ENCODE measurements around the gene CPED1.
"Not testable (repeated sequence)": the region's sequence is repeated elsewhere in the genome, so short reads cannot be mapped to it uniquely, and the experiment has no call there.

CPED1 gene

DNA sequence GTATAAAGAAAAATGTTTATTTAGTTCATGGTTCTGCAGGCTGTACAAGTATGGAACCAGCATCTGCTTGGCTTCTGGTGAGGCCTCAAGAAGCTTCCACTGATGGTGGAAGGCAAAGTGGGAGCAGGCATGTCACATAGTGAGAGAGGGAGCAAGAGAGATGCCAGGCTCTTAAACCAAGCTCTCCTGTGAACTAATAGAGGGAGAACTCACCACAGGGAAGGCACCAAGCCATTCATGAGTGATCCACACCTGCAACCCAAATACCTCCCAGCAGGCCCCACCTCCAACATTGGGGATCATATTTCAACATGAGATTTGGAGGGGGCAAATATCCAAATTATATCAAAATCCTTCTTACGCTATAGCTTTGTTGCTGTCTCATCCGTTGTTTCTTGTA, 113.1 kb downstream of the CPED1 start:
- no peak for DNase-seq

- DNase-seq: no peak
These were observed 114.1 kb downstream of the CPED1 start for GRCh38 chr7:121102619-121103018.

- no peak for DNase-seq
These were observed 114.6 kb downstream of the CPED1 start for GRCh38 chr7:121103086-121103485.

DNA sequence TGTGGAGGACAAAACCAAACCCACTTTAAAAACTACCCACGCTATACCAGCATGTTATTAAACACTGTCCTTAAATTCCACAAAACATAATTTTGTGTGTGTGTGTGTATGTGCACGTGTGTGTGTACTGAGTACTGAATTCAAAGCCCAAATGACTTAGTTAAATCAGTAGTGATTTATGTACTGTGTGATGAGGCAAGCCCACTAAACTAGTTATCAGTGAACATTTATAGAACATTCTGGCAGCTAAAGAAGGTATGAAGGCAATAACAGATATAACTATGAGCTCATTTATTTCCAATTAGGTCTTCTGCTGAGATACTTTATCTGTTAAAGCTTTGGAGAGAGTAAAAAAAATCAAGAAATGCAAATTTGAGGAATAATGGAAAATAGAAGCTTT, 115.1 kb downstream of the CPED1 start:
- DNase-seq: no peak

GRCh38 chr7:121105262-121105661, 116.8 kb downstream of the CPED1 start:
- no peak for DNase-seq

- DNase-seq: peak; percentile 19
These were observed 119.5 kb downstream of the CPED1 start for GRCh38 chr7:121107923-121108498.

- no peak for DNase-seq
These were observed 120.6 kb downstream of the CPED1 start for GRCh38 chr7:121109145-121109544.

DNA sequence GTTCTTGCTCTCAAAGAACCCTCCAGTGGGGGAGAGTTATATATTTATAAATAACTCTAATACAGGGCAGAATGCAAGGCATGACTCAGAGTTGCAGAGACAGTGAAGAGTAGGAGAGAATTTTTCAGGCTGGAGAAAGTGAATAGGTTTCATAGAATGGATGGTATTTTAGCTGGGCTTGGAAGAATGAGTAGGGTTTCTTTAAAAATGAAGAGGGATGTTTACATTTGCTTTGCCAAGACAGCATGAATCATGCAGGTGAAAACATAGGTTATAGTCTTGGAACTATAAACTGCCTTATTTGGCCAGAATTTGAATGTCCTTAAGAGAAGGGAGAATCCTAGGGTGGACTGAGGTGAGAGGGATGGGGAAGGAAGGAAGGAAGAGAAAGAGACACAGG, 124.8 kb downstream of the CPED1 start:
- no peak for DNase-seq

- DNase-seq: no peak
These were observed 127.9 kb downstream of the CPED1 start for GRCh38 chr7:121116396-121116795.

DNA sequence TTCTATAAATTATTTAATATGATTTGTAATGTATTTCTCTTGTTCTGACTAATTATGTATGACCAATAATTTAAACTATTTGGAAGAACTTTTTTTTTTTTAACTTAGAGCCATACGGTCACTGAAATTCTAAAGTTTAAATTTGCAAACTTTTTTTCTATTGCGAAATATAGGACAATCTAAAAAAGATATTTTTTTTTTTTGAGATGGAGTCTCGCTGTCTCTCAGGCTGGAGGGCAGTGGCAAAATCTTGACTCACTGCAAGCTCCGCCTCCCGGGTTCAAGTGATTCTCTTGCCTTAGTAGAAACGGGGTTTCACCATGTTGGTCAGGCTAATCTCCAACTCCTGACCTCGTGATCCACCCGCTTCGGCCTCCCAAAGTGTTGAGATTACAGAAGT, 130.5 kb downstream of the CPED1 start:
- DNase-seq: no peak

- no peak for DNase-seq
These were observed 134.5 kb downstream of the CPED1 start for GRCh38 chr7:121123032-121123431.

DNA sequence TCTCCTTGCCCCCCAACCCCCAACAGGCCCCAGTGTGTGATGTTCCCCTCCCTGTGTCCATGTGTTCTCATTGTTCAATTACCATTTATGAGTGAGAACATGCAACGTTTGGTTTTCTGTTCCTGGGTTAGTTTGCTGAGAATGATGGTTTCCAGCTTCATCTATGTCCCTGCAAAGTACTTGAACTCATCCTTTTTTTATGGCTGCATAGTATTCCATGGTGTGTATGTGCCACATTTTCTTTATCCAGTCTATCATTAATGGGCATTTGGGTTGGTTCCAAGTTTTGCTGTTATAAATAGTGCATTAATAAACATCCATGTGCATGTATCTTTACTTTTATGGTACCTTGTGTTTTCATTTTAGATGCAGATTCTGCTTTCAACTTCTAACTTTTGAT, 136.9 kb downstream of the CPED1 start:
- DNase-seq: not testable (repeated sequence)

DNA sequence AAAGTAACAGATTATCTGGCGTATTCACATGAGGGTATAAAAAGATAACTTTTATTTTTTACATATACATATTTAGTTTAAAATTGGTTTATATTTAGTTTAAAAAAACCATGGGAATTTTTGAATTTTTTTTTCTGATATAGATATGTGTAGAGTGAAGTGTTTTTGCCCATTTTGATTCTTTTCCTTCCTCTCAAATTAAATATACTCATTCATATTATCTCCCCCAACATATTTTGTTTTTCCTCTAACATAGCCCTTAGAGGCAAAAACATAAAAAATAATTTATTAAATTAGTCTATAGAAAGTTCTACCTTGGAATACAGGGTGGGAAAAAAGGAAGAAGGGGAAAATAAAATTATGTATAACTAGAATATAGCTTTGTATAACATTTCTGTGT, 137.7 kb downstream of the CPED1 start:
- DNase-seq: no peak

GRCh38 chr7:121126801-121127534, 138.5 kb downstream of the CPED1 start:
- peak; percentile 5 for DNase-seq

GRCh38 chr7:121132940-121133339, 144.4 kb downstream of the CPED1 start:
- no peak for DNase-seq

DNA sequence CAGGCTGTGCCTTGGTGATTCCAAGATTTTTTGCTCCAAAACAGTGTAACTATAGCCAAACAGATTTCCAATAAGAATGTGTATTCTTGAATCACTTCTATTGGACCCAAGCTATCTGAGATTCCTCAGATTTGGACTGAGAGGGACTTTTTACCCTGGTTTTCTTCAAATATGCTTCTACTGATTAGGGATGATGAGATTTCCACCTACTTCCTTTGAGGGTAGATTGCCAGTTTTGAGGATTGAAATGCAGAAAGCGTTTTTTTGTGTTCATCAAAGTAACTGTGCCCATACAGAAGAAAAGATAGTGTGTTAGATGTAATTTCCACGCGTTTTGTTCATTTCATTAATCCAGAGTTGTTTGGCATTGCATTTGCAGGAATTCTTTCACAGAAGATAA, 144.9 kb downstream of the CPED1 start:
- DNase-seq: no peak

- no peak for DNase-seq
These were observed 149.1 kb downstream of the CPED1 start for GRCh38 chr7:121137580-121137979.

DNA sequence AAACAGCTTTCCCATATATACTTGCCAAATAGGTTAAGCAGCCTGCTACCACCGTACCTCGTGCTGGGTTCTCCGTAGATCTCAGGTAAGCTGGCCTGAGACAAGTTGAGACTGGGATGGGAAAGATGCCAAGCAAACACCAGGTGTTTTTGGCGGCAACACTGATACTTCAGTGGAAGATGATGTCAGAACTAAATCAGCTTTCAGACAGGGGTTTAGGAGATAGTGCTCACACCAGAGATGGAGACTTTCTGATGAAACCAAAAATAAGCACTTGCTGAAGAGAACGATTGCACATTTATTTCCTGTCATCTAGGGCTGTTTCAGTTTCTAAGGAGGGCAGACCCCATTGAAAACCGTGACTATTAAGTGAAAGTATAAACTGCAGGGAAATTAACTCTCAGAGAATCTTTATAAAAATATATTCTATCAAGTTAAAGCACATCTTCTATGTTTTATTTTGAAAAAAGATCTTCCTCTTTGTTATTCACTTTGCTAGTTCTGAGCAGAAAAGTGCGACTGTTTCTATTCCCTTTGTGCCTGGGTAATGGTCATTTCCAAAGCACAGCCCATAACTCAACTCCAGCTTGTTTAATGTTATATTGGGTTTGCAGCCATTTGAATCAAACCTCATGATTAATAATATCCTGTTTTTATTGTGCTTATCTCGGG, 149.9 kb downstream of the CPED1 start:
- peak; percentile 79 for DNase-seq

DNA sequence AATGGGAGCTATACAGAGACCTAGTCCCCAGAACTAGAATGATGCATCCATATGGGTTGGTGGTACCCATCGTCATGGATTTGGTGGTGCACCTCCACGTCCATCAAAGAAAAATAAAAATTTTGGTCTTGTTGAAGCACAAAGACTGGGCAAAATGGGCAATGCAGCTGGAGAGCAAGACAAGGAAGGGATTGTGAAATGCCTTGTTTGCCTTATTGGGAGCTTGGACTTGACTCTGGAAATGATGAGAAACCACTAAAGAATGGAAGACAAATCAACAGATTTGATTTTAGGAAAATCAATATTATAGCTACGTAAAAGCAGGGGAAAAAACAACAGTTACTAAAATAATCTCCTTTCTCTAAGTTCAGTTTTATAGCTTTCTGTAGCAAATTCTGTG, 150.9 kb downstream of the CPED1 start:
- DNase-seq: no peak

- no peak for DNase-seq
These were observed 152.3 kb downstream of the CPED1 start for GRCh38 chr7:121140790-121141189.

GRCh38 chr7:121151774-121152221, 163.3 kb downstream of the CPED1 start:
- no peak for DNase-seq

- no peak for DNase-seq
These were observed 164.9 kb downstream of the CPED1 start for GRCh38 chr7:121153411-121153810.

DNA sequence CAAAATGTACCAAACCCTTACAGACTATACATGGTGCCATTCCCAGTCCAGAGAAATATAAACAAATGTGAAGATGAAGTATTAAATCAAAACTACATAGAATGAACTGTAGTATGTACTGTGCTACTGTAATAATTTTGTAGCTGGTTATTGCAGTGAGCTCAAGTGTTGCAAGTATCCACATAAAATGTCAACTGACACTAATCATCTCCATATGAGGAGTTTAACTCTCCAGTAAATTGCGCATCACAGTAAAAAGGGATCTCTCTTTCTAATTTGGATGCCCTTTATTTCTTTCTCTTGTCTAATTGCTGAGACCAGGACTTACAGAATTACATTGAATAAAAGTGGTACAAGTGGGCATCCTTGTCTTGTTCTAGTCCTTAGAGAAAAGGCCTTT, 165.5 kb downstream of the CPED1 start:
- no peak for DNase-seq

- no peak for DNase-seq
These were observed 168.3 kb downstream of the CPED1 start for GRCh38 chr7:121156825-121157224.
